K562 (cell line): ENCODE data around the gene C15orf61. TPM values are rescaled to one million over a fixed set of nuclear protein-coding genes. Genes with fewer than 3 reads are reported as not detected.

ENCODE experiments used
- BHLHE40 ChIP-seq: IDR thresholded peaks from 2 replicates; pipeline ENCODE4 v1.6.1; 2011; ENCODE audit warnings: low read length, improper control_type of control experiment
- CTCF ChIP-seq, 3 experiments: IDR thresholded peaks in 2 of 3; conservative IDR thresholded peaks in 1 of 3; 2 replicates each; pipeline ENCODE4 v1.5.1; 2011 to 2012; ENCODE audit warnings: low read length in 3 of 3, mild to moderate bottlenecking in 3 of 3, control low read depth in 2 of 3, improper control_type of control experiment in 1 of 3, inconsistent platforms in 1 of 3, low read depth in 1 of 3, mixed read lengths in 1 of 3, moderate library complexity in 1 of 3; ENCODE audit not compliant: insufficient read depth in 2 of 3
- E2F3 ChIP-seq: fragments of 250-450 bp; sonication (Bioruptor Pico); IDR thresholded peaks from 2 replicates; pipeline ENCODE4 v1.4.0; 2020; ENCODE audit warnings: mild to moderate bottlenecking
- E2F4 ChIP-seq: sonication (generic); formaldehyde crosslinking; IDR thresholded peaks from 2 replicates; pipeline ENCODE4 v1.8.0; 2022; ENCODE audit warnings: mild to moderate bottlenecking, low read depth, missing genetic modification reagents
- ETV5 ChIP-seq: sonication (generic); formaldehyde crosslinking; IDR thresholded peaks from 2 replicates; pipeline ENCODE4 v1.4.0; 2020; ENCODE audit warnings: low read depth, mild to moderate bottlenecking, missing genetic modification reagents
- FOXA3 ChIP-seq, 2 experiments: fragments of 450-650 bp in 1 of 2; sonication (generic) in 1 of 2; formaldehyde crosslinking; IDR thresholded peaks in 1 of 2; conservative IDR thresholded peaks in 1 of 2; 2 replicates each; pipeline versions ENCODE4 v1.4.0 to v1.8.0; 2020 to 2022; ENCODE audit warnings: mild to moderate bottlenecking in 2 of 2, missing genetic modification reagents in 1 of 2
- HINFP ChIP-seq: fragments of 450-650 bp; conservative IDR thresholded peaks from 2 replicates; pipeline ENCODE4 v1.6.1; 2016; ENCODE audit warnings: missing genetic modification characterization, low read depth, mild to moderate bottlenecking, control low read depth, missing compliant biosample characterization
- MEF2A ChIP-seq: IDR thresholded peaks from 2 replicates; pipeline ENCODE4 v1.6.1; 2011; ENCODE audit warnings: low read depth, mild to moderate bottlenecking, low read length, moderate library complexity; ENCODE audit not compliant: control insufficient read depth
- MYBL2 ChIP-seq, 2 experiments: fragments of 450-650 bp in 1 of 2; sonication (generic) in 1 of 2; formaldehyde crosslinking in 1 of 2; IDR thresholded peaks; 2 replicates each; pipeline versions ENCODE4 v1.6.1 to v1.8.1; 2017 to 2022; ENCODE audit warnings: borderline replicate concordance in 1 of 2, inconsistent platforms in 1 of 2, low read depth in 1 of 2, mild to moderate bottlenecking in 1 of 2, missing genetic modification reagents in 1 of 2, moderate library complexity in 1 of 2
- PTRF ChIP-seq: fragments of 450-650 bp; IDR thresholded peaks from 2 replicates; pipeline ENCODE4 v1.6.1; 2016; ENCODE audit warnings: mild to moderate bottlenecking, missing genetic modification characterization, missing compliant biosample characterization
- RFX1 ChIP-seq: fragments of 450-650 bp; IDR thresholded peaks from 2 replicates; pipeline ENCODE4 v1.6.1; 2016; ENCODE audit warnings: mild to moderate bottlenecking, moderate library complexity
- STAG1 ChIP-seq: sonication (generic); formaldehyde crosslinking; IDR thresholded peaks from 2 replicates; pipeline ENCODE4 v1.5.0; 2020; ENCODE audit warnings: missing genetic modification reagents, borderline replicate concordance
- SUPT5H ChIP-seq: fragments of 450-650 bp; IDR thresholded peaks from 2 replicates; pipeline ENCODE4 v1.6.1; 2016
- ZBTB5 ChIP-seq: fragments of 450-650 bp; IDR thresholded peaks from 2 replicates; pipeline ENCODE4 v1.6.1; 2017; ENCODE audit warnings: antibody characterized with exemption
- ZNF639 ChIP-seq, 2 experiments: fragments of 200-800 bp in 1 of 2; sonication (Bioruptor generic) in 1 of 2; sonication (generic) in 1 of 2; formaldehyde crosslinking in 1 of 2; IDR thresholded peaks in 1 of 2; conservative IDR thresholded peaks in 1 of 2; 2 replicates each; pipeline versions ENCODE4 v1.5.0 to v1.6.1; 2016 to 2020; ENCODE audit warnings: missing compliant biosample characterization in 1 of 2, missing genetic modification characterization in 1 of 2, missing genetic modification reagents in 1 of 2
- ZNF699 ChIP-seq: fragments of 250-450 bp; sonication (Bioruptor Pico); IDR thresholded peaks from 2 replicates; pipeline ENCODE4 v1.8.0; 2021; ENCODE audit warnings: mild to moderate bottlenecking, moderate library complexity; ENCODE audit not compliant: insufficient replicate concordance
- ZNF778 ChIP-seq: fragments of 450-650 bp; formaldehyde crosslinking; IDR thresholded peaks from 2 replicates; pipeline ENCODE4 v1.4.0; 2020; ENCODE audit warnings: mild to moderate bottlenecking, moderate library complexity
- polyA plus RNA-seq, 8 experiments: library from polyadenylated mRNA; depleted of rRNA in 4 of 8; stranded (reverse) in 5 of 8; unstranded in 3 of 8; fragments of >200 nt; fragmentation: Nextera tagmentation in 2 of 8; fragmentation: Illumina TruSeq in 1 of 8; extraction: Ambion mirVana in 2 of 8; extraction: Trizol in 1 of 8; gene quantifications; 2 replicates each; pipeline versions ENCODE4 v1.2.1 to v1.2.3, GENCODE V29; 2011 to 2014; ENCODE audit warnings: inconsistent platforms in 1 of 8, missing spikeins in 1 of 8
- total RNA-seq, 7 experiments: library from RNA; depleted of rRNA in 6 of 7; stranded (reverse); fragments of >200 nt in 6 of 7; fragmentation: Illumina TruSeq in 2 of 7; extraction: Trizol in 2 of 7; gene quantifications; 2 replicates each; pipeline versions ENCODE4 v1.2.1 to v1.2.3, GENCODE V29; 2011 to 2021; ENCODE audit warnings: low replicate concordance in 1 of 7

C15orf61 gene
- total and polyA plus RNA-seq, 9 of the 15 experiments (the other 6 are each of a cell fraction or from before 2014, with no cell fraction given): 1.6 to 10.5 (median 4.3) TPM

- TF ChIP-seq FOXA3 (CRISPR knock-in tag; conservative IDR thresholded peaks at IDR 0.05 in 1 of 2, IDR thresholded peaks at IDR 0.05 in 1 of 2) (peak in 1 of 2 experiments; percentile 74; a peak in 2 of 4 replicates), BHLHE40 (peak; percentile 95), E2F3 (peak; percentile 54; the same call in 1 of the 2 replicates), RFX1 (no peak), PTRF (tag) (no peak), STAG1 (CRISPR knock-in tag) (peak; percentile 51), E2F4 (no peak; the same call in 1 of the 2 replicates), CTCF (IDR thresholded peaks at IDR 0.05 in 2 of 3, conservative IDR thresholded peaks at IDR 0.05 in 1 of 3; ENCODE audit: insufficient read depth in 2 of 3, low read depth in 1 of 3, low read length in 3 of 3) (peak in 1 of 3 experiments; percentile 16; a peak in 4 of 6 replicates), SUPT5H (peak; percentile 91), ETV5 (CRISPR knock-in tag) (peak; percentile 59; the same call in 1 of the 2 replicates), ZNF778 (CRISPR knock-in tag) (no peak), ZNF699 (CRISPR knock-in tag) (no peak), ZBTB5 (no peak), HINFP (tag) (no peak), ZNF639 (CRISPR knock-in tag; conservative IDR thresholded peaks at IDR 0.05 in 1 of 2, IDR thresholded peaks at IDR 0.05 in 1 of 2) (peak in 1 of 2 experiments; percentile 94; a peak in 2 of 4 replicates), MYBL2 (IDR thresholded peaks at IDR 0.05; ENCODE audit: low read depth) (no peak), MYBL2 (CRISPR knock-in tag; IDR thresholded peaks at IDR 0.05; ENCODE audit: borderline replicate concordance) (no peak), MEF2A (no peak)
Observed at GRCh38 chr15:67521029-67521782, at the start of gene C15orf61 (continued).
